ENCODE measurements around the gene FBXL7.

DNA sequence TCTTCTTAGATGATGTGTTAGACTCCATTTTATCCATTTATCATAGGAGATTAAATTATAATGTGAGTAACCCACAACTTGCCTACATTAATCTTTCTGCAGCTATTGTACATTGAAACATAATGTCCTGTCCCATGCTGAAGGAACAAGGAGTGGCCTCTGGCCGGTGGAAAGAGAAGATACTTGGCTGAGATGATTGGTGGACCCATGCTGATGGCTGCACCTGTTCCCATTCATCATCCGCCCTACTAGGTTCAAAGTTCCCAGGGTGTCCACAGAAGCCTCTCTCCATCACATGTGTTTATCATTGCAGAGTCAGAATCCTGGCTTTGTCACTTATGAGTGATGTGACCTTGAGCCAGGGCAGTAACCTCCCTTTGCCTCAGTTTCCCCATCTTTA is 24.7 kb downstream of the FBXL7 start:
- TF ChIP-seq CTCF (optimal IDR thresholded peaks at IDR 0.05 in 1 of 3, IDR thresholded peaks at IDR 0.05 in 1 of 3, conservative IDR thresholded peaks at IDR 0.05 in 1 of 3; ENCODE audit: extremely low read depth in 1 of 3, insufficient read depth in 2 of 3, low read length in 3 of 3) (no peak), EZH2 (IDR thresholded peaks at IDR 0.05; ENCODE audit: low read length) (no peak)
